ENCODE measurements around the gene NRG3.

DNA sequence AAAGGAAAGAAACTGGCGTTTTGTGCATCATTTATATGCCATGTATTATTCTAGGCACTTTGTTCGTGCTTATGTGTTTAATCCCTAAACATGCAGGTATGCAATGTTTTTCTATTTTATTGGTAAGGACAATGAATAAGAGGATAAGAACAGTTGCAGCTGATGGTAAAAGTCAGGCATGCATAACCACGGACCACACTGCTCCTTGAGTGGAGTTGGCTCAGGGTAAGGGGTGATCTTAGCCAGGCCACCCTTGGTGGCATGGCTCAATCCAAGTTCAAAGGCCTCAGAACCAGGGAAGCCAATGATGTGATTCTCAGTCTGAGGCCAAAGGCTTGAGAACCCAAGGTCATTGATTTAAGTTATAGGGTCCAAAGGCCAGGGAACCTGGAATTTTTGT lies 1068.1 kb downstream of the NRG3 start:
- TF ChIP-seq POLR2AphosphoS5 (IDR thresholded peaks at IDR 0.05; ENCODE audit: borderline replicate concordance, low read depth, low read length) (no peak), EZH2 (IDR thresholded peaks at IDR 0.05) (no peak), FOXP2 (optimal IDR thresholded peaks at IDR 0.05; ENCODE audit: control extremely low read depth, extremely low read length, insufficient read depth) (no peak)

All from SK-N-MC (cell line).